Measurements from ENCODE around the gene TNIK.

Gene TNIK

GRCh38 chr3:171044835-171045793 is 415.1 kb downstream of the TNIK start:
- TF ChIP-seq MYC (IDR thresholded peaks at IDR 0.05; ENCODE audit: low read depth, low read length) = no peak
- no peak for TF ChIP-seq POLR2A (IDR thresholded peaks at IDR 0.05; ENCODE audit: extremely low read depth, insufficient read length)
- TF ChIP-seq, protein P1, sequence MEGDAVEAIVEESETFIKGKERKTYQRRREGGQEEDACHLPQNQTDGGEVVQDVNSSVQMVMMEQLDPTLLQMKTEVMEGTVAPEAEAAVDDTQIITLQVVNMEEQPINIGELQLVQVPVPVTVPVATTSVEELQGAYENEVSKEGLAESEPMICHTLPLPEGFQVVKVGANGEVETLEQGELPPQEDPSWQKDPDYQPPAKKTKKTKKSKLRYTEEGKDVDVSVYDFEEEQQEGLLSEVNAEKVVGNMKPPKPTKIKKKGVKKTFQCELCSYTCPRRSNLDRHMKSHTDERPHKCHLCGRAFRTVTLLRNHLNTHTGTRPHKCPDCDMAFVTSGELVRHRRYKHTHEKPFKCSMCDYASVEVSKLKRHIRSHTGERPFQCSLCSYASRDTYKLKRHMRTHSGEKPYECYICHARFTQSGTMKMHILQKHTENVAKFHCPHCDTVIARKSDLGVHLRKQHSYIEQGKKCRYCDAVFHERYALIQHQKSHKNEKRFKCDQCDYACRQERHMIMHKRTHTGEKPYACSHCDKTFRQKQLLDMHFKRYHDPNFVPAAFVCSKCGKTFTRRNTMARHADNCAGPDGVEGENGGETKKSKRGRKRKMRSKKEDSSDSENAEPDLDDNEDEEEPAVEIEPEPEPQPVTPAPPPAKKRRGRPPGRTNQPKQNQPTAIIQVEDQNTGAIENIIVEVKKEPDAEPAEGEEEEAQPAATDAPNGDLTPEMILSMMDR (IDR thresholded peaks at IDR 0.05; ENCODE audit: low read depth, low read length) = no peak
- TF ChIP-seq, protein P2, sequence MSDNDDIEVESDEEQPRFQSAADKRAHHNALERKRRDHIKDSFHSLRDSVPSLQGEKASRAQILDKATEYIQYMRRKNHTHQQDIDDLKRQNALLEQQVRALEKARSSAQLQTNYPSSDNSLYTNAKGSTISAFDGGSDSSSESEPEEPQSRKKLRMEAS (IDR thresholded peaks at IDR 0.05; ENCODE audit: low read depth, low read length) = no peak
- no peak for DNase-seq (ENCODE audit: low read depth)
- no peak overlapping the region for H3K4me3 ChIP-seq (ENCODE audit: low read depth, low read length)

DNA sequence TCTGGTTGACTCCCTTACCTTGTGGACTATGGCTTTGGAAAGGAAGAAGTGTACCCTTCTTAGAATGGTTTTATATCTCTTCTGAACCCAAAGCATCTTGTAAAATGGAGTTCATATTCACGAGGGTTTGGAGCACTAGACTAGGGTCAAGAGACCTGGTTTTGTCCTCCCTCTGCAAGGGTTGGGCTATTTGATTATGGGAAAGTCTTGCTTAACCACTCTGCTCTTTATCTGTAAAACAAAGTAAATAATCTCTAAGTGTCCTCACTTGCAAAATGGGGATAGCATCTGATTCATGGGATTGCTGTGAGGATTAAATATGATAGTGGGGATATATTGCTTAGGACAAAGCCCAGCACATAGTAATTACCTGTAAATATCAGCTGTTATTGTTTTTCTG is 415.8 kb downstream of the TNIK start:
- H3K4me3 ChIP-seq (ENCODE audit: low read depth, low read length) = no peak overlapping the region
- DNase-seq (ENCODE audit: low read depth) = no peak
- TF ChIP-seq MYC (IDR thresholded peaks at IDR 0.05; ENCODE audit: low read depth, low read length) (no peak), POLR2A (IDR thresholded peaks at IDR 0.05; ENCODE audit: extremely low read depth, insufficient read length) (no peak)
- TF ChIP-seq, protein P2 (IDR thresholded peaks at IDR 0.05; ENCODE audit: low read depth, low read length) = no peak
- TF ChIP-seq, protein P1 (IDR thresholded peaks at IDR 0.05; ENCODE audit: low read depth, low read length) = no peak

- TF ChIP-seq, protein P2 (IDR thresholded peaks at IDR 0.05; ENCODE audit: low read depth, low read length) = no peak
- TF ChIP-seq, protein P1 (IDR thresholded peaks at IDR 0.05; ENCODE audit: low read depth, low read length) = no peak
- TF ChIP-seq POLR2A (IDR thresholded peaks at IDR 0.05; ENCODE audit: extremely low read depth, insufficient read length) = no peak
- no peak for TF ChIP-seq MYC (IDR thresholded peaks at IDR 0.05; ENCODE audit: low read depth, low read length)
- DNase-seq (ENCODE audit: low read depth) = no peak
Observed at GRCh38 chr3:171039674-171040073, 420.5 kb downstream of the TNIK start.

DNA sequence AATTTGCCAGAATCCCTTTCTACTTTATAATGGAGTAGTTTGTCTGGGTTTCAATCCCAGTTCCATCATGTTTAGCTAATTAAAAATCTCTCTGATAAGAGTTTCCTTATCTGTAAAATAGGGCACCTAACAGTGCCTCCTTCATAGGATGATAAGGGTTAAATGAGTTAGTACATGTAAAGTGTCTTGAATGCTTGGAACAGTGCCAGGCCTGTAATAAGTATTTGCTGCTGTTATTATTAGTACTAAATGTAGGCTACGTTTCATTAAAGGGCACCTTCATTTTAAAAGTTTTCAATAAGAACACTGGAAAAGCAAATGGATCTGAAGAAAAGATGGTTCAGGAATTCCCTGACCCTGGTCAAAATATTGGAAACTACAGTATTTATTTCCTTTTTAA is 421.9 kb downstream of the TNIK start:
- H3K4me3 ChIP-seq (ENCODE audit: low read depth, low read length) = no peak overlapping the region
- DNase-seq (ENCODE audit: low read depth) = no peak
- TF ChIP-seq MYC (IDR thresholded peaks at IDR 0.05; ENCODE audit: low read depth, low read length) (no peak), POLR2A (IDR thresholded peaks at IDR 0.05; ENCODE audit: extremely low read depth, insufficient read length) (no peak)
- TF ChIP-seq, protein P1 (IDR thresholded peaks at IDR 0.05; ENCODE audit: low read depth, low read length) = no peak
- TF ChIP-seq, protein P2 (IDR thresholded peaks at IDR 0.05; ENCODE audit: low read depth, low read length) = no peak

More at GRCh38 chr3:171039674-171040073, 420.5 kb downstream of the TNIK start:
- H3K4me3 ChIP-seq (ENCODE audit: low read depth, low read length) = no peak overlapping the region

DNA sequence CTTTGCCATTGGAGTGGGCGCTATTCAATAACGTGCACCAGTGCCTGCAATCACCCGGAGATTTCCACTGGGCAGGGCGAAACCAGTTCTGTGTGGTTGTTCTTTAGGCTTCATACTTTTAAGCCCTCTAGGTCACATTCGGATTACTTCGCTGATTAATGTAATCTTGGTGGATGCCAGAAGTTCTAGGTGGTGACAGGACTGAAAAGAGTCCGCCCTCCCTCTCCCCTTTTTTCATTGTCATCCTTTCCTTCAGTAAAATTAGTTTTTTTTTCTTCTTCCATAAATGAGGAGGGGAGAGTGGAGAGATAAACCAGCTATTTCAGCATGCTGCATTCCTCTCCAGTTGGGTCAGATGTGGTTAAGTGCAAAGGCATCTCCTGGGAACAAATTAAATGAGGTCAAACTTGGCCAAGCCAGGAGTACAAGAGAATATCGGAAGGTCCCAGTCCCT is 431.4 kb downstream of the TNIK start:
- TF ChIP-seq, protein P1 (IDR thresholded peaks at IDR 0.05; ENCODE audit: low read depth, low read length) = no peak
- TF ChIP-seq, protein P2 (IDR thresholded peaks at IDR 0.05; ENCODE audit: low read depth, low read length) = no peak
- TF ChIP-seq POLR2A (IDR thresholded peaks at IDR 0.05; ENCODE audit: extremely low read depth, insufficient read length) = no peak
- no peak for TF ChIP-seq MYC (IDR thresholded peaks at IDR 0.05; ENCODE audit: low read depth, low read length)
- H3K4me3 ChIP-seq (ENCODE audit: low read depth, low read length) = no peak overlapping the region
- no peak for DNase-seq (ENCODE audit: low read depth)

All from NB4 (cell line).